Measurements from ENCODE around the gene EDEM1.

Gene EDEM1

GRCh38 chr3:5194801-5195509 is 7.4 kb downstream of the EDEM1 start:
- TF ChIP-seq CTCF (conservative IDR thresholded peaks at IDR 0.05; ENCODE audit: low read length), result no peak
- TF ChIP-seq EZH2phosphoT487 (IDR thresholded peaks at IDR 0.05; ENCODE audit: borderline replicate concordance), result no peak
- H3K27me3 ChIP-seq (ENCODE audit: insufficient read depth, low read length, poor library complexity, severe bottlenecking), result no peaks in the 10 kb centered on the region
- H3K9me2 ChIP-seq (replicated peaks; ENCODE audit: low read depth, low read length), result no peaks in the 10 kb centered on the region
- peaks cover 58% of the 10 kb centered on the region for H4K20me1 ChIP-seq (ENCODE audit: insufficient read depth, low read length, poor library complexity, severe bottlenecking)
- H3K9ac ChIP-seq (ENCODE audit: low read depth, low read length, poor library complexity, severe bottlenecking), result no peak overlapping the region
- peaks cover 21% of the 10 kb centered on the region for H3K36me3 ChIP-seq (ENCODE audit: insufficient read depth, low read length)
- peaks cover 98% of the 10 kb centered on the region for H3K79me2 ChIP-seq (ENCODE audit: insufficient read depth, low read length)
- H3K4me1 ChIP-seq (ENCODE audit: insufficient read depth, low read length, poor library complexity, severe bottlenecking), result peaks cover 86% of the 10 kb centered on the region
- H3F3A ChIP-seq (ENCODE audit: low read depth), result 0 out of 2 replicates have a peak, but pooled peaks cover 8% of the 10 kb centered on the region
- peak overlapping the region; percentile 57 for H3K4me2 ChIP-seq (ENCODE audit: low read depth, low read length, poor library complexity, severe bottlenecking)
- H2AFZ ChIP-seq (ENCODE audit: low read length), result no peak overlapping the region
- peak overlapping the region; percentile 39 for H3K4me3 ChIP-seq (ENCODE audit: low read length, poor library complexity, severe bottlenecking)
- no peaks in the 10 kb centered on the region for H3K9me3 ChIP-seq (ENCODE audit: insufficient read depth, low read depth, low read length)

- Histone ChIP-seq H4K20me1 (ENCODE audit: insufficient read depth, low read length, poor library complexity, severe bottlenecking) (peaks cover 52% of the 10 kb centered on the region), H3K9me2 (replicated peaks; ENCODE audit: low read depth, low read length) (no peaks in the 10 kb centered on the region), H3K36me3 (ENCODE audit: insufficient read depth, low read length) (peaks cover 27% of the 10 kb centered on the region), H3F3A (ENCODE audit: low read depth) (0 out of 2 replicates have a peak, but pooled peaks cover 8% of the 10 kb centered on the region), H3K9me3 (ENCODE audit: insufficient read depth, low read depth, low read length) (no peaks in the 10 kb centered on the region), H3K4me1 (ENCODE audit: insufficient read depth, low read length, poor library complexity, severe bottlenecking) (peaks cover 81% of the 10 kb centered on the region), H3K9ac (ENCODE audit: low read depth, low read length, poor library complexity, severe bottlenecking) (no peak overlapping the region), H3K79me2 (ENCODE audit: insufficient read depth, low read length) (peaks cover 91% of the 10 kb centered on the region), H2AFZ (ENCODE audit: low read length) (no peak overlapping the region), H3K4me2 (ENCODE audit: low read depth, low read length, poor library complexity, severe bottlenecking) (peak overlapping the region; percentile 57), H3K27me3 (ENCODE audit: insufficient read depth, low read length, poor library complexity, severe bottlenecking) (no peaks in the 10 kb centered on the region), H3K4me3 (ENCODE audit: low read length, poor library complexity, severe bottlenecking) (peak overlapping the region; percentile 39)
- TF ChIP-seq CTCF (conservative IDR thresholded peaks at IDR 0.05; ENCODE audit: low read length) (no peak), EZH2phosphoT487 (IDR thresholded peaks at IDR 0.05; ENCODE audit: borderline replicate concordance) (no peak)
These were observed 8.1 kb downstream of the EDEM1 start for GRCh38 chr3:5195605-5196004.

- Histone ChIP-seq H3K9me3 (ENCODE audit: insufficient read depth, low read depth, low read length) (no peaks in the 10 kb centered on the region), H4K20me1 (ENCODE audit: insufficient read depth, low read length, poor library complexity, severe bottlenecking) (peaks cover 39% of the 10 kb centered on the region), H3K4me2 (ENCODE audit: low read depth, low read length, poor library complexity, severe bottlenecking) (peak overlapping the region; percentile 57), H2AFZ (ENCODE audit: low read length) (no peak overlapping the region), H3F3A (ENCODE audit: low read depth) (0 out of 2 replicates have a peak, but pooled peaks cover 8% of the 10 kb centered on the region), H3K9ac (ENCODE audit: low read depth, low read length, poor library complexity, severe bottlenecking) (peak overlapping the region; percentile 44), H3K4me1 (ENCODE audit: insufficient read depth, low read length, poor library complexity, severe bottlenecking) (peaks cover 68% of the 10 kb centered on the region), H3K4me3 (ENCODE audit: low read length, poor library complexity, severe bottlenecking) (peak overlapping the region; percentile 36), H3K27me3 (ENCODE audit: insufficient read depth, low read length, poor library complexity, severe bottlenecking) (no peaks in the 10 kb centered on the region), H3K79me2 (ENCODE audit: insufficient read depth, low read length) (peaks cover 77% of the 10 kb centered on the region), H3K9me2 (replicated peaks; ENCODE audit: low read depth, low read length) (no peaks in the 10 kb centered on the region), H3K36me3 (ENCODE audit: insufficient read depth, low read length) (peaks cover 40% of the 10 kb centered on the region)
- TF ChIP-seq EZH2phosphoT487 (IDR thresholded peaks at IDR 0.05; ENCODE audit: borderline replicate concordance) (no peak), CTCF (conservative IDR thresholded peaks at IDR 0.05; ENCODE audit: low read length) (no peak)
These were observed 9.5 kb downstream of the EDEM1 start for GRCh38 chr3:5197022-5197421.
